WERI-Rb-1 (cell line): ENCODE results near the gene GABRR3.
A peak's percentile ranks its signal among the peaks of the same experiment; 100 is the strongest.

Source experiments
- DNase-seq: peaks from one replicate; pipeline ENCODE4 v3.0.0-alpha.2; 2020
- H3K27ac ChIP-seq: fragments of 250-450 bp; sonication (Bioruptor Pico); 2 replicates; pipeline ENCODE4 v1.5.1; 2020; ENCODE audit warnings: mild to moderate bottlenecking, moderate library complexity
- H3K27me3 ChIP-seq: fragments of 250-450 bp; sonication (Bioruptor Pico); 2 replicates; pipeline ENCODE4 v1.5.1; 2021; ENCODE audit warnings: mild to moderate bottlenecking, low read depth, moderate library complexity; ENCODE audit not compliant: insufficient read depth, severe bottlenecking
- H3K36me3 ChIP-seq: fragments of 250-450 bp; sonication (Bioruptor Pico); 2 replicates; pipeline ENCODE4 v1.5.1; 2020; ENCODE audit warnings: mild to moderate bottlenecking, moderate library complexity
- H3K4me3 ChIP-seq: 2 replicates; pipeline ENCODE4 v1.5.1; 2011; ENCODE audit warnings: low read depth, mild to moderate bottlenecking, control low read depth, low read length
- H3K9me3 ChIP-seq: fragments of 250-450 bp; sonication (Bioruptor Pico); 2 replicates; pipeline ENCODE4 v1.5.1; 2021; ENCODE audit warnings: mild to moderate bottlenecking, moderate library complexity; ENCODE audit not compliant: severe bottlenecking
- CTCF ChIP-seq: IDR thresholded peaks from 2 replicates; pipeline ENCODE4 v1.5.1; 2011; ENCODE audit warnings: low read depth, mild to moderate bottlenecking, control low read depth, inconsistent platforms, low read length

Gene GABRR3

GRCh38 chr3:97957617-97958311, 77.4 kb downstream of the GABRR3 start:
- no peaks in the 10 kb centered on the region for H3K9me3 ChIP-seq
- no peak for DNase-seq
- no peak overlapping the region for H3K4me3 ChIP-seq
- H3K27me3 ChIP-seq = no peaks in the 10 kb centered on the region
- no peak for TF ChIP-seq CTCF
- no peak overlapping the region for H3K27ac ChIP-seq
- peaks cover 67% of the 10 kb centered on the region for H3K36me3 ChIP-seq

GRCh38 chr3:97956051-97956450, 79.1 kb downstream of the GABRR3 start:
- Histone ChIP-seq H3K36me3 (peaks cover 70% of the 10 kb centered on the region), H3K27me3 (no peaks in the 10 kb centered on the region), H3K27ac (no peak overlapping the region), H3K9me3 (no peaks in the 10 kb centered on the region), H3K4me3 (no peak overlapping the region)
- no peak for TF ChIP-seq CTCF
- DNase-seq = no peak

GRCh38 chr3:97954228-97954827, 80.8 kb downstream of the GABRR3 start:
- no peak overlapping the region for H3K4me3 ChIP-seq
- H3K36me3 ChIP-seq = peaks cover 72% of the 10 kb centered on the region
- no peak overlapping the region for H3K27ac ChIP-seq
- no peaks in the 10 kb centered on the region for H3K27me3 ChIP-seq
- 0 out of 2 replicates have a peak, but pooled peaks have one; percentile 9 for TF ChIP-seq CTCF
- no peaks in the 10 kb centered on the region for H3K9me3 ChIP-seq
- DNase-seq = no peak

GRCh38 chr3:97952872-97953271, 82.2 kb downstream of the GABRR3 start:
- H3K9me3 ChIP-seq = no peaks in the 10 kb centered on the region
- no peaks in the 10 kb centered on the region for H3K27me3 ChIP-seq
- TF ChIP-seq CTCF = no peak
- no peak for DNase-seq
- no peak overlapping the region for H3K27ac ChIP-seq
- peaks cover 71% of the 10 kb centered on the region for H3K36me3 ChIP-seq
- H3K4me3 ChIP-seq = no peak overlapping the region

GRCh38 chr3:97952280-97952679, 82.8 kb downstream of the GABRR3 start:
- Histone ChIP-seq H3K9me3 (no peaks in the 10 kb centered on the region), H3K36me3 (peaks cover 72% of the 10 kb centered on the region)

More at GRCh38 chr3:97952280-97952679, 82.8 kb downstream of the GABRR3 start:
- no peak for DNase-seq
- Histone ChIP-seq H3K27me3 (no peaks in the 10 kb centered on the region), H3K4me3 (no peak overlapping the region), H3K27ac (no peak overlapping the region)
- TF ChIP-seq CTCF = no peak
